K562 (cell line): ENCODE measurements around the gene KRTAP10-4. TPM values are rescaled to one million over a fixed set of nuclear protein-coding genes. Genes with fewer than 3 reads are reported as not detected.

Source experiments
- ATF7 ChIP-seq: fragments of 450-650 bp; IDR thresholded peaks from 2 replicates; pipeline ENCODE4 v1.7.1; 2014; ENCODE audit warnings: mild to moderate bottlenecking, moderate library complexity
- CREB1 ChIP-seq, 2 experiments: sonication (generic) in 1 of 2; formaldehyde crosslinking in 1 of 2; IDR thresholded peaks; 2 replicates each; pipeline versions ENCODE4 v1.6.1 to v1.8.0; 2012 to 2022; ENCODE audit warnings: inconsistent platforms in 1 of 2, mild to moderate bottlenecking in 1 of 2, missing genetic modification reagents in 1 of 2, moderate library complexity in 1 of 2
- CREM ChIP-seq: IDR thresholded peaks from 2 replicates; pipeline ENCODE4 v1.6.1; 2014; ENCODE audit warnings: antibody characterized with exemption, low read depth
- DIDO1 ChIP-seq: fragments of 450-650 bp; IDR thresholded peaks from 2 replicates; pipeline ENCODE4 v1.6.1; 2016; ENCODE audit warnings: low read depth, missing biosample characterization, missing genetic modification characterization
- E2F6 ChIP-seq, 2 experiments: IDR thresholded peaks; 2 replicates each; pipeline ENCODE4 v1.6.1; 2011; ENCODE audit warnings: borderline replicate concordance in 1 of 2, control low read depth in 1 of 2, low read depth in 1 of 2, low read length in 1 of 2, mild to moderate bottlenecking in 1 of 2, mixed read lengths in 1 of 2, moderate library complexity in 1 of 2; ENCODE audit not compliant: insufficient read depth in 1 of 2, insufficient read length in 1 of 2, poor library complexity in 1 of 2, severe bottlenecking in 1 of 2; ENCODE audit errors: extremely low read depth in 1 of 2
- GABPB1 ChIP-seq: sonication (generic); formaldehyde crosslinking; IDR thresholded peaks from 2 replicates; pipeline ENCODE4 v1.8.0; 2022; ENCODE audit warnings: mild to moderate bottlenecking, missing genetic modification reagents
- LEF1 ChIP-seq: fragments of 450-650 bp; IDR thresholded peaks from 2 replicates; pipeline ENCODE4 v1.6.1; 2016; ENCODE audit warnings: mild to moderate bottlenecking
- NRF1 ChIP-seq, 2 experiments: fragments of 450-650 bp; IDR thresholded peaks in 1 of 2; conservative IDR thresholded peaks in 1 of 2; 2 replicates each; pipeline ENCODE4 v1.6.1; 2014; ENCODE audit warnings: mild to moderate bottlenecking in 2 of 2
- OTX1 ChIP-seq: fragments of 450-650 bp; formaldehyde crosslinking; IDR thresholded peaks from 2 replicates; pipeline ENCODE4 v1.4.0; 2022; ENCODE audit warnings: mild to moderate bottlenecking
- TBP ChIP-seq: optimal IDR thresholded peaks from 2 replicates; pipeline ENCODE3; 2011; ENCODE audit warnings: low read depth, low read length, improper control_type of control experiment
- polyA plus RNA-seq, 8 experiments: library from polyadenylated mRNA; depleted of rRNA in 4 of 8; stranded (reverse) in 5 of 8; unstranded in 3 of 8; fragments of >200 nt; fragmentation: Nextera tagmentation in 2 of 8; fragmentation: Illumina TruSeq in 1 of 8; extraction: Ambion mirVana in 2 of 8; extraction: Trizol in 1 of 8; gene quantifications; 2 replicates each; pipeline versions ENCODE4 v1.2.1 to v1.2.3, GENCODE V29; 2011 to 2014; ENCODE audit warnings: inconsistent platforms in 1 of 8, missing spikeins in 1 of 8
- total RNA-seq, 7 experiments: library from RNA; depleted of rRNA in 6 of 7; stranded (reverse); fragments of >200 nt in 6 of 7; fragmentation: Illumina TruSeq in 2 of 7; extraction: Trizol in 2 of 7; gene quantifications; 2 replicates each; pipeline versions ENCODE4 v1.2.1 to v1.2.3, GENCODE V29; 2011 to 2021; ENCODE audit warnings: low replicate concordance in 1 of 7
- TF ChIP-seq, protein P1 (sequence below): sonication (generic); formaldehyde crosslinking; IDR thresholded peaks from 2 replicates; pipeline ENCODE4 v1.8.0; 2022; ENCODE audit warnings: mild to moderate bottlenecking, missing genetic modification reagents
- TF ChIP-seq, protein P2 (sequence below): sonication (generic); formaldehyde crosslinking; IDR thresholded peaks from 2 replicates; pipeline ENCODE4 v1.8.1; 2023; ENCODE audit warnings: missing genetic modification reagents, mild to moderate bottlenecking, borderline replicate concordance
- TF ChIP-seq, protein P3 (sequence below): sonication (generic); formaldehyde crosslinking; IDR thresholded peaks from 2 replicates; pipeline ENCODE4 v1.8.0; 2023; ENCODE audit warnings: missing genetic modification reagents, mild to moderate bottlenecking, borderline replicate concordance

KRTAP10-4 gene
- total and polyA plus RNA-seq, 9 of the 15 experiments (the other 6 are each of a cell fraction or from before 2014, with no cell fraction given), result not detected

DNA sequence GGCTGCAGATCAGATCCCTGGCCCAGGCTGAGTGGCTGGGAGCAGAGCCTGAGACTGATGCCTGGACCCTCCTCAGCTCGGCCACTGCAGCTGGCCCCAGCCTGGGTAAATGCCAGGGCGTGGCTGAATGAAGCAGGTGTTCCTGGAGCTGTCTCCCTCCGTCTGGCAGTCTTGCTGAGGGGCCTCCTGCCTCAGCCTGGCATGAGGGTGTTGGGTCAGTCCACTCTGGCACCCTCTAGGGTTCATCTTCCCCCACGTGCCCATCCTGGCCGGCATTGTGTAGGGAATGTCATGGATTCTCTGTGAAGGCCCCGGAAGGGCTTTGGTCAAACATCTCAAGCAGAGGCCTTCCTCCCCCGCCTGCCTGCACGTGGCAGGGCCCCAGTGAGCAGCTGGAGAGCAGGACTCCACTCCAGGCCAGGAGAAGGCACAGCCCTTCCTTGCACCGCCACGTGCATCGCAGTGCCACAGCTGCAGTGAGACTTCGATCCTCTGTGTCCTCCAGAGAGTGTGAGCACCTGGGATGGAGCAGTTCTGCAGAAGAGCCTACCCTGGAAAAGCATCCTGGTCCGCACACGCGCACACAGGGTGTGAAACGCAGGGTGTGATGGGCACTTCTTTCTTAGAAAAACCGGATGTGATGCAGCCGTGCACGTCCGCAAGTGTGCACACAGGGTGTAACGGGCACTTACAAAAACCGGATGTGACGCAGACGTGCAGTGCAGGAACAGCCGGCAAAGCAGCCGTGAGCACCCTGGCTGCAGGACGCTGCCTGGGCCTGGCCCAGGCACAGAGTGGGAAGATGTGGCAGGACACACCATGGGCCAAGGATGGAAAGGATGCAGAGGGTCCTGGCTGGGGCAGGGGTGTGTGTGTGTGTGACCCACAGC lies 4.6 kb upstream of the KRTAP10-4 start (continued):
- TF ChIP-seq ATF7, result peak; percentile 35; the same call in 1 of the 2 replicates
- peak; percentile 34 to 49; a peak in 2 of 4 replicates for TF ChIP-seq NRF1 (conservative IDR thresholded peaks at IDR 0.05 in 1 of 2, IDR thresholded peaks at IDR 0.05 in 1 of 2)
- peak in 1 of 2 experiments; percentile 2 for TF ChIP-seq E2F6 (IDR thresholded peaks at IDR 0.05; ENCODE audit: borderline replicate concordance in 1 of 2, extremely low read depth in 1 of 2, insufficient read depth in 1 of 2, insufficient read length in 1 of 2, low read depth in 1 of 2, low read length in 1 of 2, poor library complexity in 1 of 2, severe bottlenecking in 1 of 2)
- 0 out of 2 replicates have a peak, but pooled peaks have one; percentile 54 for TF ChIP-seq DIDO1 (tag)
- TF ChIP-seq, protein P1, sequence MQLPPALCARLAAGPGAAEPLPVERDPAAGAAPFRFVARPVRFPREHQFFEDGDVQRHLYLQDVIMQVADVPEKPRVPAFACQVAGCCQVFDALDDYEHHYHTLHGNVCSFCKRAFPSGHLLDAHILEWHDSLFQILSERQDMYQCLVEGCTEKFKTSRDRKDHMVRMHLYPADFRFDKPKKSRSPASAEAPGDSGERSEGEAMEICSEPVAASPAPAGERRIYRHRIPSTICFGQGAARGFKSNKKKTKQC, result 0 out of 2 replicates have a peak, but pooled peaks have one; percentile 29
- TF ChIP-seq OTX1 (CRISPR knock-in tag), result no peak
- TF ChIP-seq CREB1 (IDR thresholded peaks at IDR 0.05), result peak; percentile 50; the same call in 1 of the 2 replicates
- peak; percentile 89 for TF ChIP-seq CREB1 (CRISPR knock-in tag; IDR thresholded peaks at IDR 0.05)
- TF ChIP-seq TBP, result no peak
- TF ChIP-seq CREM, result peak; percentile 89
- TF ChIP-seq, protein P2, sequence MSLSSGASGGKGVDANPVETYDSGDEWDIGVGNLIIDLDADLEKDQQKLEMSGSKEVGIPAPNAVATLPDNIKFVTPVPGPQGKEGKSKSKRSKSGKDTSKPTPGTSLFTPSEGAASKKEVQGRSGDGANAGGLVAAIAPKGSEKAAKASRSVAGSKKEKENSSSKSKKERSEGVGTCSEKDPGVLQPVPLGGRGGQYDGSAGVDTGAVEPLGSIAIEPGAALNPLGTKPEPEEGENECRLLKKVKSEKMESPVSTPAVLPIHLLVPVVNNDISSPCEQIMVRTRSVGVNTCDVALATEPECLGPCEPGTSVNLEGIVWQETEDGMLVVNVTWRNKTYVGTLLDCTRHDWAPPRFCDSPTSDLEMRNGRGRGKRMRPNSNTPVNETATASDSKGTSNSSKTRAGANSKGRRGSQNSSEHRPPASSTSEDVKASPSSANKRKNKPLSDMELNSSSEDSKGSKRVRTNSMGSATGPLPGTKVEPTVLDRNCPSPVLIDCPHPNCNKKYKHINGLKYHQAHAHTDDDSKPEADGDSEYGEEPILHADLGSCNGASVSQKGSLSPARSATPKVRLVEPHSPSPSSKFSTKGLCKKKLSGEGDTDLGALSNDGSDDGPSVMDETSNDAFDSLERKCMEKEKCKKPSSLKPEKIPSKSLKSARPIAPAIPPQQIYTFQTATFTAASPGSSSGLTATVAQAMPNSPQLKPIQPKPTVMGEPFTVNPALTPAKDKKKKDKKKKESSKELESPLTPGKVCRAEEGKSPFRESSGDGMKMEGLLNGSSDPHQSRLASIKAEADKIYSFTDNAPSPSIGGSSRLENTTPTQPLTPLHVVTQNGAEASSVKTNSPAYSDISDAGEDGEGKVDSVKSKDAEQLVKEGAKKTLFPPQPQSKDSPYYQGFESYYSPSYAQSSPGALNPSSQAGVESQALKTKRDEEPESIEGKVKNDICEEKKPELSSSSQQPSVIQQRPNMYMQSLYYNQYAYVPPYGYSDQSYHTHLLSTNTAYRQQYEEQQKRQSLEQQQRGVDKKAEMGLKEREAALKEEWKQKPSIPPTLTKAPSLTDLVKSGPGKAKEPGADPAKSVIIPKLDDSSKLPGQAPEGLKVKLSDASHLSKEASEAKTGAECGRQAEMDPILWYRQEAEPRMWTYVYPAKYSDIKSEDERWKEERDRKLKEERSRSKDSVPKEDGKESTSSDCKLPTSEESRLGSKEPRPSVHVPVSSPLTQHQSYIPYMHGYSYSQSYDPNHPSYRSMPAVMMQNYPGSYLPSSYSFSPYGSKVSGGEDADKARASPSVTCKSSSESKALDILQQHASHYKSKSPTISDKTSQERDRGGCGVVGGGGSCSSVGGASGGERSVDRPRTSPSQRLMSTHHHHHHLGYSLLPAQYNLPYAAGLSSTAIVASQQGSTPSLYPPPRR (CRISPR knock-in tag), result no peak
- TF ChIP-seq, protein P3, sequence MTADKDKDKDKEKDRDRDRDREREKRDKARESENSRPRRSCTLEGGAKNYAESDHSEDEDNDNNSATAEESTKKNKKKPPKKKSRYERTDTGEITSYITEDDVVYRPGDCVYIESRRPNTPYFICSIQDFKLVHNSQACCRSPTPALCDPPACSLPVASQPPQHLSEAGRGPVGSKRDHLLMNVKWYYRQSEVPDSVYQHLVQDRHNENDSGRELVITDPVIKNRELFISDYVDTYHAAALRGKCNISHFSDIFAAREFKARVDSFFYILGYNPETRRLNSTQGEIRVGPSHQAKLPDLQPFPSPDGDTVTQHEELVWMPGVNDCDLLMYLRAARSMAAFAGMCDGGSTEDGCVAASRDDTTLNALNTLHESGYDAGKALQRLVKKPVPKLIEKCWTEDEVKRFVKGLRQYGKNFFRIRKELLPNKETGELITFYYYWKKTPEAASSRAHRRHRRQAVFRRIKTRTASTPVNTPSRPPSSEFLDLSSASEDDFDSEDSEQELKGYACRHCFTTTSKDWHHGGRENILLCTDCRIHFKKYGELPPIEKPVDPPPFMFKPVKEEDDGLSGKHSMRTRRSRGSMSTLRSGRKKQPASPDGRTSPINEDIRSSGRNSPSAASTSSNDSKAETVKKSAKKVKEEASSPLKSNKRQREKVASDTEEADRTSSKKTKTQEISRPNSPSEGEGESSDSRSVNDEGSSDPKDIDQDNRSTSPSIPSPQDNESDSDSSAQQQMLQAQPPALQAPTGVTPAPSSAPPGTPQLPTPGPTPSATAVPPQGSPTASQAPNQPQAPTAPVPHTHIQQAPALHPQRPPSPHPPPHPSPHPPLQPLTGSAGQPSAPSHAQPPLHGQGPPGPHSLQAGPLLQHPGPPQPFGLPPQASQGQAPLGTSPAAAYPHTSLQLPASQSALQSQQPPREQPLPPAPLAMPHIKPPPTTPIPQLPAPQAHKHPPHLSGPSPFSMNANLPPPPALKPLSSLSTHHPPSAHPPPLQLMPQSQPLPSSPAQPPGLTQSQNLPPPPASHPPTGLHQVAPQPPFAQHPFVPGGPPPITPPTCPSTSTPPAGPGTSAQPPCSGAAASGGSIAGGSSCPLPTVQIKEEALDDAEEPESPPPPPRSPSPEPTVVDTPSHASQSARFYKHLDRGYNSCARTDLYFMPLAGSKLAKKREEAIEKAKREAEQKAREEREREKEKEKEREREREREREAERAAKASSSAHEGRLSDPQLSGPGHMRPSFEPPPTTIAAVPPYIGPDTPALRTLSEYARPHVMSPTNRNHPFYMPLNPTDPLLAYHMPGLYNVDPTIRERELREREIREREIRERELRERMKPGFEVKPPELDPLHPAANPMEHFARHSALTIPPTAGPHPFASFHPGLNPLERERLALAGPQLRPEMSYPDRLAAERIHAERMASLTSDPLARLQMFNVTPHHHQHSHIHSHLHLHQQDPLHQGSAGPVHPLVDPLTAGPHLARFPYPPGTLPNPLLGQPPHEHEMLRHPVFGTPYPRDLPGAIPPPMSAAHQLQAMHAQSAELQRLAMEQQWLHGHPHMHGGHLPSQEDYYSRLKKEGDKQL (CRISPR knock-in tag), result 0 out of 2 replicates have a peak, but pooled peaks have one; percentile 18
- TF ChIP-seq GABPB1 (CRISPR knock-in tag), result peak; percentile 83
- TF ChIP-seq LEF1, result no peak
